CD8-positive, alpha-beta memory T cell (primary cell): ENCODE data around the gene LITAFD. TPM values are rescaled to one million over a fixed set of nuclear protein-coding genes. Genes with fewer than 3 reads are reported as not detected.

Experiments used
- CTCF ChIA-PET: fragments of 350-600 bp; sonication (Branson Sonifier 250); formaldehyde crosslinking; loops from one replicate; lab custom pipeline; 2021; ENCODE audit warnings: antibody characterized with exemption; lab: Charles Lee
- POLR2A ChIA-PET: fragments of 350-600 bp; sonication (Branson Sonifier 250); formaldehyde crosslinking; loops from one replicate; lab custom pipeline; 2021; ENCODE audit warnings: antibody characterized with exemption; lab: Charles Lee
- DNase-seq, 5 donors: peaks; one replicate each; pipeline versions ENCODE4 v3.0.0 to v3.0.0-alpha.2; 2020 to 2022; ENCODE audit warnings: mixed read lengths in 1 of 5
- H3K27ac ChIP-seq: one replicate; pipeline ENCODE4 v1.7.0; 2013; ENCODE audit warnings: low read depth, mild to moderate bottlenecking, low read length, moderate library complexity
- H3K27me3 ChIP-seq: 2 replicates; pipeline ENCODE4 v1.7.0; 2013; ENCODE audit warnings: low read length, mild to moderate bottlenecking; ENCODE audit not compliant: insufficient read depth, poor library complexity, severe bottlenecking
- H3K36me3 ChIP-seq: 2 replicates; pipeline ENCODE4 v1.7.0; 2013; ENCODE audit warnings: mild to moderate bottlenecking, low read length, moderate library complexity; ENCODE audit not compliant: insufficient read depth
- H3K4me1 ChIP-seq: 2 replicates; pipeline ENCODE4 v1.7.0; 2013; ENCODE audit warnings: mild to moderate bottlenecking, low read length, moderate library complexity; ENCODE audit not compliant: insufficient read depth
- H3K4me3 ChIP-seq: 2 replicates; pipeline ENCODE4 v1.7.0; 2013; ENCODE audit warnings: mild to moderate bottlenecking, low read length
- H3K9me3 ChIP-seq: 2 replicates; pipeline ENCODE4 v1.7.0; 2013; ENCODE audit warnings: mild to moderate bottlenecking, low read length
- H3K27ac Mint-ChIP-seq, 8 donors: one replicate each; pipeline ENCODE4 v1.8.0; 2020 to 2021; ENCODE audit warnings: mixed read lengths in 8 of 8, mild to moderate bottlenecking in 6 of 8, inconsistent platforms in 3 of 8, moderate library complexity in 3 of 8
- H3K27me3 Mint-ChIP-seq, 2 donors: one replicate each; pipeline ENCODE4 v1.8.0; 2020 to 2021; ENCODE audit warnings: mixed read lengths in 2 of 2, mild to moderate bottlenecking in 1 of 2, moderate library complexity in 1 of 2
- H3K36me3 Mint-ChIP-seq, 3 donors: one replicate each; pipeline ENCODE4 v1.8.0; 2020 to 2021; ENCODE audit warnings: mixed read lengths in 3 of 3, inconsistent platforms in 1 of 3, mild to moderate bottlenecking in 1 of 3
- H3K4me1 Mint-ChIP-seq, 3 donors: one replicate each; pipeline ENCODE4 v1.8.0; 2020 to 2021; ENCODE audit warnings: mixed read lengths in 3 of 3, inconsistent platforms in 1 of 3, mild to moderate bottlenecking in 1 of 3
- H3K4me3 Mint-ChIP-seq, 7 donors: one replicate each; pipeline ENCODE4 v1.8.0; 2020 to 2021; ENCODE audit warnings: mixed read lengths in 7 of 7, mild to moderate bottlenecking in 6 of 7, moderate library complexity in 4 of 7, inconsistent platforms in 2 of 7
- H3K9me3 Mint-ChIP-seq, 5 donors: one replicate each; pipeline ENCODE4 v1.8.0; 2020 to 2022; ENCODE audit warnings: mixed read lengths in 5 of 5, mild to moderate bottlenecking in 3 of 5, moderate library complexity in 2 of 5, inconsistent platforms in 1 of 5
- polyA plus RNA-seq: library from polyadenylated mRNA; unstranded; fragments of 300-500 nt; fragmentation: Illumina TruSeq; gene quantifications from one replicate; pipeline ENCODE4 v1.2.3, GENCODE V29; 2021
- total RNA-seq, 2 experiments: library from RNA; stranded (reverse); gene quantifications; one replicate each; pipeline ENCODE4 v1.2.3, GENCODE V29; 2021

The LITAFD gene
- total and polyA plus RNA-seq, 3 experiments from 2014 or later = not detected

DNA sequence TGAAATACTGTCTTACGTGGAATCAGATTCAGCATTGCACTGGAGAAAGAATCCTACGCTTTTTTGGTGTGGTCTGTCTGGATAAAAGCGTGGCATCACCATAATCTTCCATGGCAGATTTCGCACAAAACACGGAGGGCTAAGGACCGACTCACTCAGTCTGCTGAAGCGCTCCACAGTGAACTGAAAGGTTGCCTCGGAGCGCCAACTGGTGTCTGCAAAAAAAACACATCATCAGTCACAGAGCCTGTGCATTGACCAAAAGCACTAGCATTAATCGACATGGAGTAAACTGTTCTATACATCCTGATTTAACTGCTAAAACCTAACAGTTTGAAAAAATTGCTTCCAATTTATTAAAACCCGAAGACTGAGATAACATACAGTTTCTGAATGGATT, 41.0 kb downstream of the LITAFD start:
- Histone ChIP-seq H3K27ac (no peak overlapping the region), H3K9me3 (no peaks in the 10 kb centered on the region), H3K4me3 (no peak overlapping the region), H3K36me3 (peaks cover 53% of the 10 kb centered on the region), H3K27me3 (no peaks in the 10 kb centered on the region), H3K4me1 (peaks cover 14% of the 10 kb centered on the region)
- POLR2A ChIA-PET = no interaction called here
- peak overlapping the region in 1 of 8 donors; percentile 66 for H3K27ac Mint-ChIP-seq
- no peak for DNase-seq
- CTCF ChIA-PET = interaction anchor here (2.2 kb wide), 1 partner anchor 13 kb away, joined by 8 read pairs; no protein-coding TSS in a partner anchor
- H3K4me1 Mint-ChIP-seq = peaks cover 37 to 67% (median 54%) of the 10 kb centered on the region in 3 donors
- H3K9me3 Mint-ChIP-seq = no peaks in the 10 kb centered on the region
- H3K36me3 Mint-ChIP-seq = peaks cover 5 to 90% (median 21%) of the 10 kb centered on the region in 3 donors
- no peak overlapping the region for H3K4me3 Mint-ChIP-seq
- no peaks in the 10 kb centered on the region for H3K27me3 Mint-ChIP-seq

DNA sequence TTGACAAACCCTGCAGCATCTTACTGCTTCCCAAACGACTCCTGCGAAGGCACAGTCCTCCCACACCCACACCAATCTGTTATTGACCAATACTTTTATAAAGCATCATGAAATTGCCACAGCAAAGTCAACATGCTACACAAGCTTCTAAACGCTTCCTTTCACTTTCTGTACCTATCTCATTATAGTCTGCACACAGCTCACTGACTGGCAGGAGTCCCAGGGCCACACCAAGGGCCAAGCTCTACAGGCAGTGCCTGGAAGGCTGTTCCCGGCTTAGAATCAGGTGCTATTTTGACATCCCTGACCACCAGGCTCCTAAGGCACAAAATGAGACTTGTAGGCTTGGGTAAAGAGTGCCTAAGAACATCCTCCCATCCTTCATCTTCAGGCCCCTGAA, 42.1 kb downstream of the LITAFD start:
- no peaks in the 10 kb centered on the region for H3K27me3 Mint-ChIP-seq
- H3K9me3 Mint-ChIP-seq = no peaks in the 10 kb centered on the region
- H3K27ac Mint-ChIP-seq = peak overlapping the region in 2 of 8 donors; percentile 8 to 57
- Histone ChIP-seq H3K4me3 (no peak overlapping the region), H3K36me3 (peaks cover 54% of the 10 kb centered on the region), H3K27me3 (no peaks in the 10 kb centered on the region), H3K9me3 (no peaks in the 10 kb centered on the region), H3K27ac (no peak overlapping the region), H3K4me1 (peaks cover 11% of the 10 kb centered on the region)
- ChIA-PET POLR2A (no interaction called here), CTCF (interaction anchor here (1.2 to 2.1 kb wide), 2 partner anchors 12 to 85 kb away, joined by 4 to 8 read pairs; no protein-coding TSS in a partner anchor)
- H3K36me3 Mint-ChIP-seq = peaks cover 5 to 90% (median 24%) of the 10 kb centered on the region in 3 donors
- no peak for DNase-seq
- H3K4me1 Mint-ChIP-seq = peaks cover 46 to 71% (median 61%) of the 10 kb centered on the region in 3 donors
- H3K4me3 Mint-ChIP-seq = no peak overlapping the region

- ChIA-PET CTCF (interaction anchor here (2.1 kb wide), 1 partner anchor 11 kb away, joined by 8 read pairs; no protein-coding TSS in a partner anchor), POLR2A (no interaction called here)
- Histone ChIP-seq H3K27me3 (no peaks in the 10 kb centered on the region), H3K4me1 (no peaks in the 10 kb centered on the region), H3K9me3 (no peaks in the 10 kb centered on the region), H3K36me3 (peaks cover 51% of the 10 kb centered on the region), H3K4me3 (no peak overlapping the region), H3K27ac (no peak overlapping the region)
- Mint-ChIP-seq H3K4me1 (peaks cover 43 to 76% (median 56%) of the 10 kb centered on the region in 3 donors), H3K27me3 (no peaks in the 10 kb centered on the region), H3K9me3 (no peaks in the 10 kb centered on the region), H3K4me3 (no peak overlapping the region), H3K36me3 (peaks cover 0 to 88% (median 24%) of the 10 kb centered on the region in 3 donors), H3K27ac (no peak overlapping the region)
- DNase-seq = no peak
Observed at GRCh38 chr16:8925455-8925854, 43.3 kb downstream of the LITAFD start.

DNA sequence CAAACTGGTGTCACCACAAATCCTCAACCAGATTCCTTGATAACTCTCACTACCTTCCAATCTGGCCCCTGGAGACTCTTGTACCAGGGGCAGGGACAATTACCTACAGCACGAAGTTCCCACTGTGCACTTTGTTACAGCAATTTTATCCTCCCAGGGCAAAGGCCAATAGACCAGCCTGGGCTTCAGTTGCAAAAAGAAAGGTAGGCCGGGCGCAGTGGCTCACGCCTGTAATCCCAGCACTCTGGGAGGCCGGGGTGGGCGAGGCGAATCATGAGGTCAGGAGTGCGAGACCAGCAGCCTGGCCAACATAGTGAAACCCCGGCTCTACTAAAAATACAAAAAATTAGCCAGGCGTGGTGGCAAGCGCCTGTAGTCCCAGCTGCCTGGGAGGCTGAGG, 44.7 kb downstream of the LITAFD start:
- peak overlapping the region in 1 of 8 donors; percentile 7 for H3K27ac Mint-ChIP-seq
- Histone ChIP-seq H3K27me3 (no peaks in the 10 kb centered on the region), H3K27ac (no peak overlapping the region), H3K9me3 (no peaks in the 10 kb centered on the region), H3K4me1 (no peaks in the 10 kb centered on the region), H3K36me3 (peaks cover 40% of the 10 kb centered on the region), H3K4me3 (no peak overlapping the region)
- POLR2A ChIA-PET = no interaction called here
- no peaks in the 10 kb centered on the region for H3K9me3 Mint-ChIP-seq
- CTCF ChIA-PET = interaction anchor here (0.8 kb wide), 1 partner anchor 8 kb away, joined by 3 read pairs; no protein-coding TSS in a partner anchor
- no peaks in the 10 kb centered on the region for H3K27me3 Mint-ChIP-seq
- no peak for DNase-seq
- no peak overlapping the region for H3K4me3 Mint-ChIP-seq
- H3K4me1 Mint-ChIP-seq = peaks cover 47 to 73% (median 55%) of the 10 kb centered on the region in 3 donors
- peaks cover 0 to 74% (median 21%) of the 10 kb centered on the region in 3 donors for H3K36me3 Mint-ChIP-seq

DNA sequence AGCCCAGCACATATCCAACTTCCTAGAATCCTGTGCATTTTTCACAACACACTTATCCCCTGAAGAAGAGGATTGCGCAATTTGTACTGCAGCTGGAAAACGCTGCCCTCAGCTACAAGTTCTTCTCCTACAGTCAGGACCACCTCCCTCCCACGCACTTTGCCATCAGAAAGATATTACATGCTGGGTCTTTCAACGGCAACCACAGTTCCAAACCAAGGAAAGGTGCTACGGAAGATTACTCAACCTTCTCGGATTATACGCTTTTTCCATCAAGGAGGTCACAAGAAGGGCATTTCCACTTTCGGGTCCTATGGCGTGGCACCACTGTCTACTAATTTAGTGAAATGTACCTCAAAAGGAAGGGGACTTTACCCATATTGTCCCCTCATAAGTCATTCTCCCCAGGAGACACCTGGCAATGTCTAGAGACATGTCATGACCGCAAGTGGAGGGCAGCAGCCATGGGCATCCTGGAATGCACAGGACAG, 46.4 kb downstream of the LITAFD start:
- no peak for DNase-seq
- H3K36me3 ChIP-seq = peaks cover 23% of the 10 kb centered on the region
- H3K4me3 ChIP-seq = no peak overlapping the region
- H3K27me3 ChIP-seq = no peaks in the 10 kb centered on the region
- CTCF ChIA-PET = interaction anchor here (1.0 kb wide), 1 partner anchor 8 kb away, joined by 4 read pairs; no protein-coding TSS in a partner anchor
- H3K4me1 ChIP-seq = no peaks in the 10 kb centered on the region
- H3K4me3 Mint-ChIP-seq = no peak overlapping the region
- H3K4me1 Mint-ChIP-seq = peaks cover 54 to 83% (median 65%) of the 10 kb centered on the region in 3 donors
- H3K36me3 Mint-ChIP-seq = peaks cover 0 to 58% (median 21%) of the 10 kb centered on the region in 3 donors
- no peaks in the 10 kb centered on the region for H3K9me3 Mint-ChIP-seq
- H3K27ac ChIP-seq = no peak overlapping the region
- no peaks in the 10 kb centered on the region for H3K9me3 ChIP-seq
- POLR2A ChIA-PET = no interaction called here
- no peaks in the 10 kb centered on the region for H3K27me3 Mint-ChIP-seq
- peak overlapping the region in 2 of 8 donors; percentile 17 to 90 for H3K27ac Mint-ChIP-seq

GRCh38 chr16:8929086-8929748, 47.1 kb downstream of the LITAFD start:
- peaks cover 54 to 84% (median 69%) of the 10 kb centered on the region in 3 donors for H3K4me1 Mint-ChIP-seq
- Histone ChIP-seq H3K9me3 (no peaks in the 10 kb centered on the region), H3K36me3 (peaks cover 23% of the 10 kb centered on the region), H3K27me3 (no peaks in the 10 kb centered on the region), H3K4me3 (no peak overlapping the region), H3K27ac (no peak overlapping the region), H3K4me1 (no peaks in the 10 kb centered on the region)
- H3K4me3 Mint-ChIP-seq = peak overlapping the region in 1 of 7 donors; percentile 11
- DNase-seq = no peak
- POLR2A ChIA-PET = no interaction called here
- H3K36me3 Mint-ChIP-seq = peaks cover 0 to 52% (median 19%) of the 10 kb centered on the region in 3 donors
- CTCF ChIA-PET = no interaction called here
- H3K9me3 Mint-ChIP-seq = no peaks in the 10 kb centered on the region
- peak overlapping the region in 1 of 8 donors; percentile 23 for H3K27ac Mint-ChIP-seq
- no peaks in the 10 kb centered on the region for H3K27me3 Mint-ChIP-seq

DNA sequence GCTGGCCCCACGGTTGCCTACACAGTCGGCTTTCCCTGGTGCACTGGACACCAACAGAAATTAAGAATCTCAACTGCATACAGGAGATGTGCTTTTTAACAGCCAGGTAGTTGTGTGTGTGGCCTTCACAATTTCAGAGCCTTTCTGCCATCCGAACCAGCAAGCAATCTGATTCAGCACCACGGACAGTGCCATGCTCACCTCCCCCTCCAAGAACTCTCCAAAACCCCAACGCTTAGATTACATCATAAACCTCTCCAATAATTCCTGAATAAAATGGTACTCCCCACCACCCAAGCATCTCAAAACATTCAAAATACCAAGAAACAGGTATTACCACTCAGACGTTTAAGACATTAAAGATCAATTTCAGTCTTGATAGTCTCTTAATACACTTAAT, 49.7 kb downstream of the LITAFD start:
- ChIA-PET CTCF (interaction anchor here (0.6 kb wide), 1 partner anchor 208 kb away, joined by 4 read pairs; no protein-coding TSS in a partner anchor), POLR2A (no interaction called here)
- no peaks in the 10 kb centered on the region for H3K9me3 Mint-ChIP-seq
- peak; percentile 26 to 67 (median 39) for DNase-seq
- Histone ChIP-seq H3K27me3 (no peaks in the 10 kb centered on the region), H3K36me3 (peaks cover 23% of the 10 kb centered on the region), H3K4me1 (peaks cover 19% of the 10 kb centered on the region), H3K9me3 (no peaks in the 10 kb centered on the region), H3K4me3 (no peak overlapping the region), H3K27ac (no peak overlapping the region)
- peaks cover 63 to 90% (median 76%) of the 10 kb centered on the region in 3 donors for H3K4me1 Mint-ChIP-seq
- H3K27ac Mint-ChIP-seq = peak overlapping the region in 1 of 8 donors; percentile 88
- no peak overlapping the region for H3K4me3 Mint-ChIP-seq
- H3K27me3 Mint-ChIP-seq = peaks cover 0 to 2% of the 10 kb centered on the region in 2 donors
- peaks cover 0 to 31% (median 15%) of the 10 kb centered on the region in 3 donors for H3K36me3 Mint-ChIP-seq

- Histone ChIP-seq H3K9me3 (no peaks in the 10 kb centered on the region), H3K4me1 (peaks cover 44% of the 10 kb centered on the region), H3K27me3 (no peaks in the 10 kb centered on the region), H3K27ac (no peak overlapping the region), H3K36me3 (peaks cover 5% of the 10 kb centered on the region), H3K4me3 (no peak overlapping the region)
- Mint-ChIP-seq H3K27ac (peak overlapping the region in 1 of 8 donors; percentile 63), H3K27me3 (peaks cover 0 to 2% of the 10 kb centered on the region in 2 donors), H3K4me1 (peaks cover 68 to 93% (median 80%) of the 10 kb centered on the region in 3 donors), H3K36me3 (peaks cover 0 to 10% (median 2%) of the 10 kb centered on the region in 3 donors), H3K4me3 (peak overlapping the region in 2 of 7 donors; percentile 13 to 44), H3K9me3 (no peaks in the 10 kb centered on the region)
- ChIA-PET CTCF (interaction anchor here (0.6 to 5.2 kb wide), 8 partner anchors 8 to 137 kb away, joined by 3 to 24 read pairs (median 3); no protein-coding TSS in a partner anchor), POLR2A (no interaction called here)
- no peak for DNase-seq
Observed at GRCh38 chr16:8934601-8935000, 52.5 kb downstream of the LITAFD start.
